ENCODE measurements around the gene LST1. TPM values are rescaled to one million over a fixed set of nuclear protein-coding genes. Genes with fewer than 3 reads are reported as not detected.
A peak's percentile ranks its signal among the peaks of the same experiment; 100 is the strongest.

LST1 gene
- total RNA-seq, 1 donor from 2014 or later, result not detected

- DNase-seq (ENCODE audit: low read depth), result no peak
- TF ChIP-seq CTCF (conservative IDR thresholded peaks at IDR 0.05; ENCODE audit: low read depth, low read length), result no peak
Observed at GRCh38 chr6:31573239-31574105, 12.6 kb upstream of the LST1 start.

GRCh38 chr6:31574106-31575061, 11.7 kb upstream of the LST1 start:
- no peak overlapping the region for H3K4me3 ChIP-seq (ENCODE audit: low read depth, low read length)
- peak; percentile 6 for TF ChIP-seq CTCF (conservative IDR thresholded peaks at IDR 0.05; ENCODE audit: low read depth, low read length)
- no peak for DNase-seq (ENCODE audit: low read depth)

More at GRCh38 chr6:31573239-31574105, 12.6 kb upstream of the LST1 start:
- no peak overlapping the region for H3K4me3 ChIP-seq (ENCODE audit: low read depth, low read length)

GRCh38 chr6:31575335-31575901, 10.7 kb upstream of the LST1 start, which contains the start of gene TNF:
Gene TNF, plus strand, starts transcription at chr6:31575565. Its CDS starts 177 bp downstream, at chr6:31575742.
- no peak for DNase-seq (ENCODE audit: low read depth)
- no peak for TF ChIP-seq CTCF (conservative IDR thresholded peaks at IDR 0.05; ENCODE audit: low read depth, low read length)
- H3K4me3 ChIP-seq (ENCODE audit: low read depth, low read length), result peak within 1 kb of the TSS; percentile 36

- TF ChIP-seq CTCF (conservative IDR thresholded peaks at IDR 0.05; ENCODE audit: low read depth, low read length), result no peak
- H3K4me3 ChIP-seq (ENCODE audit: low read depth, low read length), result peak overlapping the region; percentile 36
- DNase-seq (ENCODE audit: low read depth), result no peak
Observed at GRCh38 chr6:31575952-31576685, 10.0 kb upstream of the LST1 start.

GRCh38 chr6:31576897-31577578, 9.0 kb upstream of the LST1 start:
- no peak for TF ChIP-seq CTCF (conservative IDR thresholded peaks at IDR 0.05; ENCODE audit: low read depth, low read length)
- H3K4me3 ChIP-seq (ENCODE audit: low read depth, low read length), result no peak overlapping the region
- no peak for DNase-seq (ENCODE audit: low read depth)

GRCh38 chr6:31577579-31577966, 8.5 kb upstream of the LST1 start:
- no peak overlapping the region for H3K4me3 ChIP-seq (ENCODE audit: low read depth, low read length)
- DNase-seq (ENCODE audit: low read depth), result no peak
- no peak for TF ChIP-seq CTCF (conservative IDR thresholded peaks at IDR 0.05; ENCODE audit: low read depth, low read length)

Data from epithelial cell of proximal tubule (primary cell).